H7 (cell line): ENCODE data around the gene MANSC4. TPM values are rescaled to one million over a fixed set of nuclear protein-coding genes. Genes with fewer than 3 reads are reported as not detected.

ENCODE experiments used
- DNase-seq: peaks from one replicate; pipeline ENCODE4 v3.0.0; 2012
- H3K27me3 ChIP-seq: 2 replicates; pipeline ENCODE4 v1.6.0; 2011; ENCODE audit warnings: mild to moderate bottlenecking, low read length; ENCODE audit not compliant: control insufficient read depth, insufficient read depth
- H3K36me3 ChIP-seq: replicated peaks from 2 replicates; pipeline ENCODE4 v1.5.1; 2011; ENCODE audit warnings: low read length; ENCODE audit not compliant: control insufficient read depth, insufficient read depth
- H3K4me3 ChIP-seq: 2 replicates; pipeline ENCODE4 v1.5.1; 2011; ENCODE audit warnings: low read depth, mild to moderate bottlenecking, control low read depth, low read length, moderate library complexity; ENCODE audit not compliant: insufficient read depth
- total RNA-seq: library from RNA; depleted of rRNA; stranded (reverse); fragments of >200 nt; shearing (Covaris generic); gene quantifications from 2 replicates; pipeline ENCODE4 v1.2.3, GENCODE V29; 2014

Gene MANSC4
- total RNA-seq, 1 experiment from 2014 or later: not detected

DNA sequence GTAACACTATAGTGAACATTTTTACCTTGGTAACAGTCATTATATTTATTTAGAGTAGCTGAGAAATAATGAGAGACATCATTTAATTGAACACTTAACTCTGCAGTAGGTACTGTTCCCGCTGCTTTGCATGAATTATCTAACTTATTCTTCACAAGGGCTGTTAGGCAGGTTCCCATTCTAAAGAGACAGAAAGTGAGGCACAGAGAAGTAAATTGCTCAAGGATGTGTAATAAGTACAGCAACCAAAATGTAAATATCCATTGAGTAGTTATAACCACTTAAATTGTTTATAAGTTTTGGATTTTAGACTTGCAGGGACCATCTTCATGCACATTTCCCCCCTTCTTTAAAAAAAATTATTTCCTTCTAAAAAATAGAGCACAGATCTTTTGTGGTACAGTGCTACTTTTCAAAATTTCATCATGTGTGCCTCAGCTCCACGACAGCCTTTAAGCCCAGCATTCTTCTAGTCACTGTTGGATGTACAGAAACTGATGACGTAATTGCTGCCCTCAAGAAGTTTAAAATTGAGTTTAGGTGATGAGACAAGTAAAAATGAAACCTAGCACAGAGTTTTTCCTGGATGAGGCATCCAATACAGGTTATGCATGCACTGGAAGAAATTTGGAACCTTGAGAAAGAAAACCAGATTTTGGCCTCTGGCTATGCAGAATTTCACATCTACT is 6.0 kb upstream of the MANSC4 start:
- no peak for DNase-seq
- no peaks in the 10 kb centered on the region for H3K27me3 ChIP-seq

DNA sequence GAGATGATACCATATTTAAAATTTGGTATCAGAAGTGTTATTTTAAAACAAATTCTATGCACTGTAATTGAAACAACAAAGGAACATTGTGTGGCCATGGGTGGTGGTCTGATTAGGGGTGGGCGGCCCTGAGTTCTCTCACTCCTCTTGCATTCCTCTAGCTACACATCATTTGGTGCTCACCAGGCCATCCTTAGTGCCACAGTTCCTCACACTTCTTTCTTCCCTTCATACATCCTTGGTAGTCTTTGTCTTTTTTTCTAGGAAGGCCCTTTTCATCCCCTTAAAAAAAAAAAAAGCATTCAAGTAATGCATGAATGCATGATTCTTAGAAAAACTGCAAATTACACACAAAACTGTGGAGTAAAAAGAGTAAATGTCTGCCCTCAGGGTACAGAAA is 2.4 kb upstream of the MANSC4 start:
- DNase-seq: peak; percentile 39
- no peaks in the 10 kb centered on the region for H3K27me3 ChIP-seq
- no peak overlapping the region for H3K4me3 ChIP-seq
- H3K36me3 ChIP-seq: no peaks in the 10 kb centered on the region; the same call in 1 of the 2 replicates

More for the DNA sequence above, 6.0 kb upstream of the MANSC4 start:
- H3K36me3 ChIP-seq: peaks cover 2% of the 10 kb centered on the region
- no peak overlapping the region for H3K4me3 ChIP-seq

DNA sequence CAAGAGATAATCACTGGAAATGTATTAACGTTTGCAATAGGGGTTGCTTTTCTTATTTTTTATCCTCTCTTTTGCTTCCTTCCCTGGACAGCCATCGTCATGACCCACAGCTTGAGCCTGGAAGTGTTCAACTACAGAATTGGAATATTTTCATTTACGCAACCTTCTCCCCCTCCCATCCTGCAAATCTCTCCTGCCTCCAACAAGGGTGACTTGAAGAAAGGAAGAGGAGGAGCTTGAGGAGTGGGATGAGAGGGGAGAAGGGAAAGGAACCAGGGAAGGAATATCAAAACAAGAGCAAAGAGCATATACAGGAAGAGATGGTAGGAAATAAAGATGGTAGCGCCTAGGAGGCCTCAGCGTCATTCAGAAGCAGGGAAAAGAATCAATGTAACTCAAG is 1.6 kb upstream of the MANSC4 start:
- H3K4me3 ChIP-seq: no peak overlapping the region
- no peaks in the 10 kb centered on the region; the same call in 1 of the 2 replicates for H3K36me3 ChIP-seq
- peak; percentile 57 for DNase-seq
- no peaks in the 10 kb centered on the region for H3K27me3 ChIP-seq

DNA sequence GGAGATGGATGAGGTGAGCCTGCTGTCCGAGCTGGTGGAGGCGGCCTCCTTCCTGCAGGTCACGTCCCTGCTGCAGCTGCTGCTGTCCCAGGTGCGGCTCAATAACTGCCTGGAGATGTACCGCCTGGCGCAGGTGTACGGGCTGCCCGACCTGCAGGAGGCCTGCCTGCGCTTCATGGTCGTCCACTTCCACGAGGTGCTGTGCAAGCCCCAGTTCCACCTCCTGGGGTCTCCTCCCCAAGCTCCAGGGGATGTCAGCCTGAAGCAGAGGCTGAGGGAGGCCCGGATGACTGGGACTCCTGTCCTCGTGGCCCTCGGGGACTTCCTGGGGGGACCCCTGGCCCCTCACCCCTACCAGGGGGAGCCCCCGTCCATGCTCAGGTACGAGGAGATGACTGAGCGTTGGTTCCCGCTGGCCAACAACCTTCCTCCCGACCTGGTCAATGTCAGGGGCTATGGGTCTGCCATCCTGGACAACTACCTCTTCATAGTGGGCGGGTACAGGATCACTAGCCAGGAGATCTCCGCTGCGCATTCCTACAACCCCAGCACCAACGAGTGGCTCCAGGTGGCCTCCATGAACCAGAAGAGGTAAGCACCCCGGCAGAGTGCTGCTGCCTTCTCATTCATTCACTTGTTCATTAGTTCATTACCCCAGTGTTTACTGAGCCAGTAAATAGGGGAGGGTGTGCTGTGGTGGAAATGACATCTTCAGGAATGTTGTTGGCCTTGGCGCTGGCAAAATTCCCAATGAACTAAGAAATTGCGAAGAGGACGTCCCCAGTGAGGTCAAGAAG is 774 bp upstream of the MANSC4 start:
- peak; percentile 66 for DNase-seq

DNA sequence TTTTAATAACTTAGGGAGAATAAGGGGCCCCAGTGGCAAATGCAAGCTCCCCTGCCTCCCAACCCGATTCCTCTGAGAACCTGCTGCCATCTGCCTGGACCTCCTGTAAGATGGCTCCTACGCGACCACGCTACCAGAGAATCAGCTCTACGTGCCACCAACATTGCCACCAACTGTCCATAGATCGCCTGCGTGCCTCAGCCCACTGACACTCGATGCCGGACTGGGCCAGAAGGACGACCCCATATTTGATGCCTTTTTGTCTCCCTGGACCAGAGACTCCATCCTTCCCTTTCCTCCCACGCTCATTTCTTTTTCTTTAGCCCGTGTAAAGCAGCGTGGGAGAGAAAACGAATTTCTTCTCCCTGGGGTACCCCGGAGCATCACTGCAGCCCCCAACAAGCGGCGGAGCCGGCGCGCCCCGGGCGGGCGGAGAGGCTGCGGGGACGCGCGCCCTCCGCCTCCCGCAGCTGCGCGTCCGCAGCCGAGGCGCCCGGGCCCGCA is 568 bp downstream of the MANSC4 start:
- Histone ChIP-seq H3K4me3 (peak overlapping the region; percentile 79), H3K27me3 (no peaks in the 10 kb centered on the region), H3K36me3 (no peaks in the 10 kb centered on the region; the same call in 1 of the 2 replicates)
- DNase-seq: peak; percentile 40

More for the DNA sequence above, 774 bp upstream of the MANSC4 start:
- H3K27me3 ChIP-seq: no peaks in the 10 kb centered on the region
- no peaks in the 10 kb centered on the region; the same call in 1 of the 2 replicates for H3K36me3 ChIP-seq
- peak overlapping the region; percentile 79 for H3K4me3 ChIP-seq

DNA sequence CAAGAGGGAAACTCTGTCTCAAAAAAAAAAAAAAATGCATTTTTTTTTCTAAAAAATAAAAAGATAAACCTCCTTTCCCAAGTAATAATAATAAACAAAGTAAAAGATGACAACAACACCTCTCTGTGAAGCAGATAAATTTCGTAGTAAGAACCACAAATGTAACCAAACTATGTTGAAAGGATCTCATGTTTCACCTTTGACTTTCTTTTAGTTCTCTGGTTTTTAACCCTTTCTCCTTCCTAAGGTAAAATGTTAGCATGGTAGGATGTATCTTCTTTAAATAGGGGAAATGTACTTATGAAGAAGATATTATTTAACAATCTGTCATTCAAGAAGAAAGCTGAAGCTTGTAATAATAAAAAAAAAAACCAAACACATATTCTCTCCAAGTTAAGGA is 1.8 kb downstream of the MANSC4 start:
- Histone ChIP-seq H3K4me3 (no peak overlapping the region), H3K27me3 (no peaks in the 10 kb centered on the region), H3K36me3 (no peaks in the 10 kb centered on the region; the same call in 1 of the 2 replicates)
- DNase-seq: no peak

DNA sequence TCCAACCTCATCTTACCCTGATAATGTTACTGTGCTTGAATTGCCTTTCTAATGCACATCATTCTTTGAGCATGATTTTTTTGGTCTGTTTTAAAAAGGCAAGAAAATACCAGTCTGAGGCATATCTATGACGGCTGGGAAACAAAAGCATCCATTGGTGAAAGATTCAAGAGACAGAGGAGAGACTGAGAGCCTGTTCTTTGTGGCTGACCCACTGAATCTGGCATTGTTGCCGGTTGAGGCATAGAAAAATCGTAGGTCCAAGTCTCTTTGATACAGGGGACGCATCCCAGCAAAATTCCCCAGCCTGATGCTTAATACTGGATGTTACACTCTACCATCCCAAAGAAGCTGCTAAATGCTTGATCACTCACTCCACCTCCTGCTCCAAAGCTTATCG is 2.9 kb downstream of the MANSC4 start:
- Histone ChIP-seq H3K36me3 (no peaks in the 10 kb centered on the region), H3K4me3 (no peak overlapping the region), H3K27me3 (no peaks in the 10 kb centered on the region)
- DNase-seq: no peak

DNA sequence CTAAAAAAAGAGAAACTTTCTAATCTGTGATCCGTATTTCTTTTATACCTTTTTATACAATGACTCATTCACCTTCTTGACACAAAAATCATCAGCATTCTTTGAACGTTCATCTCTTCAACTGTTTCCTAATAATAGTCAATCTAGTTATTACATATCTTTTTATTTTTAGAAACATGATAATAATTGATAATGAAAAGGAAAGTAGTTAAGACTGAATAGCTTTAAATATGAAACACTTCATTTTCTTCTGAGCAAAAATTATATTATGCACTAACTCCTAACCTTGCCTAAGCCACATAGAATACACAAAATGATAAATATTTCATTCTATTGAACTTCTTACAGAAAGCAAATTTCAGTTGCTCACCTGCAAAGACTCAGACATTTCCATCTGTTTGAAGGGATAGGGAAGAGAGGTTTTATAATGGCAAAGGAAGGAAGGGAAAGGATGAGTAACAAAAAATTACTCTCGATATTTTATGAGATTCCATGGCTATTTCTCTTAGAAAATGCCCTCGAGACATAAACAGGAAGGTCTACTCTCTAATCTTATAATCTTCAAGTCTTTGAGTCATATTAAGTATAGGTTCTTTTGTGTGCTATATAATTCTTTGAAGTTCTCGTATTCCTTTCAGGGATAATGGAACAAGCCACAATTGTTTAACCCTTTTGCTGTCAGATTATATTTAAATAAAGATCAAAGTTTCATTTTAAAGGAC is 7.5 kb downstream of the MANSC4 start:
- Histone ChIP-seq H3K36me3 (no peaks in the 10 kb centered on the region), H3K27me3 (no peaks in the 10 kb centered on the region), H3K4me3 (no peak overlapping the region)
- DNase-seq: no peak

DNA sequence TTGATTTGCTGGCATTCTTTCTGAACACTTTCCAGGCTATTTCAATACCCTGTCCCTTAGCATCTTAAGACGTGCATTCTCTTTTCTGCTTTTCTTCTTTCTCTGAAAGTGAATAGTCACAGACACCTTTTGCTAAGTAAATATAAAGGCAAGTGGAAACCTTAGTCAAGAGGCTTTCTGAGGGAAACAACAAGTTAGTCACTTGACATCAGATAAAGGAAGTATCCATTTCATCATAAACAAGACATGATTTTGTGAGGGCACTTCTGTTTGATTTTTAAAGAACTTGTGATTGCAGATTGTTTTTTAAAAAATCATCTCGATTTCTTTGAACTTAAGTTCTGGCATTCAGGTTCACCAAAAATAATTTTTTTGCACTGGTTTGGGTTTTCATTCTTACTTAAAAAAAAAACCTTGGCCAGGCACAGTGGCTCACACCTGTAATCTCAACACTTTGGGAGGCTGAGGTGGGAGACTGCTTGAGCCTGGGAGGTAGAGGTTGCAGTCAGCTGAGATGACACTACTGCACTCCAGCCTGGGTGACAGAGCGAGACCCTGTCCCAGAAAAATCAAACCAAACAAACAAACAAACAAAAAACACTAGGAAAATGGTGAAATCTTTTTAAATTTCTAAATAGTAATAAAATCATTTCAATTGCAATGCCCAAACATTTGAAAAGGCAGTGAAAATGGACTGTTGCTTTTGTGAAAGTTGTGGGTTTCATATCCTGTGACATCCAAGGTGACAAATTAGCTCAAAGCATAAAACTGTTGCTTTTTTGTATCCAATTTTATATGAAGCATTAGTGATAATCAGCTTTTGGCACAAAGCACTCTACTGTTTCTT is 8.3 kb downstream of the MANSC4 start:
- no peaks in the 10 kb centered on the region for H3K36me3 ChIP-seq

DNA sequence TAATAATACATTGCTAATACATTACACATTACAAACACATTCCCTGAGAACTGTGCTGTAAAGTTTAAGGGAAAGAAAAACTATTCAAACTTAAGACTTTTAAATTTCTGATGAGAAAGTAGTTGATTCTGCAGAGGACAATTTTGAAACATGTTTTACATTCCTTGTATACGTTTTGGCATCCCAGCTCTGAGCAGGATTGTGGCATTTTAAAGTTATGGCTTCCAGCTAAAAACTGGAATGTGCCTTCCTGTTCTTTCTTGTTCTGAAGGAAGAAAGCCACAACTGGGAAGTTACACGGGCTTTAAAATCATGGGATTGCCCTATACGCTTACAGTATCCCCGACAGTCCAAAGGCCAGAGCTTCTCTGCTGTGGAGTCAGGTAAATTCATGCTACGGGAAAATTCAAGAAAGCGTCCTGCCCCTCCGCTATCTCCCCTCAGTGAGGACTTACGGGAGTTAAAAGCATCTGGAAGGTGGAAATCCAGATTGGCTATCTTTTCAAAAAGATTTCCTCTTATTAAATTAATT is 10.8 kb downstream of the MANSC4 start:
- no peaks in the 10 kb centered on the region for H3K27me3 ChIP-seq
- no peak overlapping the region for H3K4me3 ChIP-seq
- no peaks in the 10 kb centered on the region for H3K36me3 ChIP-seq
- DNase-seq: no peak

More for the DNA sequence above, 8.3 kb downstream of the MANSC4 start:
- no peak overlapping the region for H3K4me3 ChIP-seq
- DNase-seq: no peak
- no peaks in the 10 kb centered on the region for H3K27me3 ChIP-seq

DNA sequence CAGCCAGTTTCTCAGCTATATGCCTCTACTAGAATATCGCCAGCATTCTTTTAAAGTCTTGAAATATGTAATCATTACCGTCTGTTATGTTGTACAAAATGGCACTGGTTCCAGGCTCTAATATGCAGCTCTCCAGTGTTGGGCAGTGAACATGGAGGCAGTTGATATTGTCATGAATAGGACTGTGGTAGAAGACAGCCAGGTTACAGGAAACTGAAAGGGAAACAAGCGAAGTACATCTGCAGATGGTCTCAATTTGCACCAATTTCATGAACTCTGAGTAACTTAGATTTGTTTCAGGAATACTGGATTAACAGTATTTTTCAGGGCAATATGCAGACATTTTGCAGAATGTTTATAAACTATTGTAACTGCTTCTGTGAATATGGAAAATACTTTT is 13.4 kb downstream of the MANSC4 start:
- no peak for DNase-seq
- H3K4me3 ChIP-seq: no peak overlapping the region
- no peaks in the 10 kb centered on the region for H3K36me3 ChIP-seq
- no peaks in the 10 kb centered on the region for H3K27me3 ChIP-seq

DNA sequence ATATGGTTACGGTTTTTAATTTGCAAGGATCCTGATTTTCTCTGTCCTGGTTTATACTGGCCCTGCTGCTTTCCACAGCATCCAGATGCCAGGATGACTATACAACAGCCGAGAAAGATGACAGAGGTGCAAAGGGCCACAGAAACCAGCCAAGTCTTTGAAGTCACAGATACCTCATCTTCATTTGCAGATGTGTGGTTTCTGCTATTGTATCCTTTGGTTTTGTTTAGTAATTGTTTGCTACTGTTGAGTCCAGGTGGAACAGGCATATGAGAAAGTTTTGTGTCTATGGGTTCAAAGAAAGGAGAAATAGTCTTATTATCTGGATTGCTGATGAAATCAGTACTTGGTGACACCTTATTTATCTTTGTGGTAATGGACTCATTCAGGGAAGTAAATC is 17.3 kb downstream of the MANSC4 start:
- DNase-seq: no peak

DNA sequence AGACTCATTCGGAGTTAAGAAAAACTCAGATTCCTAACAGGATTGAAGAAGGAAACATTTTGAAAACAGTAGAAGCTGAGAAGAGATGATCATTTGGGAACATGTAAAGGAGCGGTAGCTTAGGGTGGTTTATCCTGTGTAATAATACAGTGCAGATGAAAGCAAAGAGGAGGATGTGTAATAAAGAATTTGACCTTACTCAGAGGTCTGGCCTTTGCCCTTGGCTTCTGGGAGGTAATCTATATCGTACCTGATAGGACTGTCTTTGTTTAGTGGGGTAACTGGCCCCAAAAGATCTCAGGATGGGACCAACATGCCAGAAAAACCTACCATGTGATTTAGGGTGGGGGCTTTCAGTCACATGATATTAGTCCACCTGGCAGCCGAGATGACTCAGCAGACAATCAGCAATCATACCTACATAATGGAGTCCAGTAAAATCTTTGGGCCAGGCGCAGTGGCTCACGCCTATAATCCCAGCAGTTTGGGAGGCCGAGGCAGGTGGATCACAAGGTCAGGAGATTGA is 23.3 kb downstream of the MANSC4 start:
- Histone ChIP-seq H3K27me3 (no peaks in the 10 kb centered on the region), H3K4me3 (no peak overlapping the region), H3K36me3 (no peaks in the 10 kb centered on the region; the same call in none of the 2 replicates)
- DNase-seq: no peak

More for the DNA sequence above, 17.3 kb downstream of the MANSC4 start:
- H3K27me3 ChIP-seq: no peaks in the 10 kb centered on the region
- no peak overlapping the region for H3K4me3 ChIP-seq
- no peaks in the 10 kb centered on the region for H3K36me3 ChIP-seq
